HCT116 (cell line): ENCODE results near the gene KCNK2. TPM values are rescaled to one million over a fixed set of nuclear protein-coding genes. Genes with fewer than 3 reads are reported as not detected.

Experiments used
- ATAC-seq: fragments of 200-7000 bp; cut with Tn5 transposase; 2 replicates; pipeline ENCODE4 v1.9.1; 2020; ENCODE audit warnings: mild to moderate bottlenecking, moderate library complexity
- BruUV-seq: library from RNA; stranded (reverse); fragments of 400-500 nt; replicated peaks from 2 replicates; lab custom pipeline; 2021; lab: Mats Ljungman, UMichigan
- CTCF ChIA-PET: fragments of 300-600 bp; sonication (Branson Sonifier 250); formaldehyde crosslinking; loops from one replicate; lab custom pipeline; 2021; ENCODE audit warnings: antibody characterized with exemption; lab: Charles Lee
- POLR2A ChIA-PET: fragments of 300-600, 350-600 bp; sonication (Branson Sonifier 250); formaldehyde crosslinking; loops from one replicate; lab custom pipeline; 2021; ENCODE audit warnings: antibody characterized with exemption; lab: Charles Lee
- RAD21 ChIA-PET, 2 experiments: fragments of 300-600 bp; sonication (Branson Sonifier 250); formaldehyde crosslinking; loops; one replicate each; lab custom pipeline; 2023; ENCODE audit warnings: low total read pairs in 2 of 2; ENCODE audit not compliant: uncharacterized antibody in 2 of 2, unreplicated experiment in 2 of 2, low non-redundant PET in 1 of 2; lab: Charles Lee
- DNase-seq: peaks from one replicate; pipeline ENCODE4 v3.0.0-alpha.2; 2010; ENCODE audit warnings: low read depth, low spot score
- H2AFZ ChIP-seq: fragments of 200-600 bp; shearing (Covaris generic), sonication (generic); 2 replicates; pipeline ENCODE4 v1.6.1; 2017; ENCODE audit warnings: low read depth, mixed run types, mixed read lengths, antibody characterized with exemption, low read length; ENCODE audit not compliant: poor library complexity, severe bottlenecking
- H3K27ac ChIP-seq: 2 replicates; pipeline ENCODE4 v1.5.1; 2012; ENCODE audit warnings: low read depth, low read length
- H3K27me3 ChIP-seq: fragments of 200-600 bp; sonication (generic); 2 replicates; pipeline ENCODE4 v1.6.1; 2016; ENCODE audit warnings: mixed run types, low read length, mixed read lengths; ENCODE audit not compliant: insufficient read depth
- H3K36me3 ChIP-seq, 2 experiments: fragments of 200-500 bp in 1 of 2; fragments of 200-600 bp in 1 of 2; sonication (Bioruptor generic) in 1 of 2; sonication (generic) in 1 of 2; 2 replicates each; pipeline versions ENCODE4 v1.5.1 to v1.6.1; 2014 to 2016; ENCODE audit warnings: low read length in 2 of 2, inconsistent platforms in 1 of 2, mixed read lengths in 1 of 2, mixed run types in 1 of 2; ENCODE audit not compliant: insufficient read depth in 2 of 2, control insufficient read depth in 1 of 2
- H3K4me1 ChIP-seq, 2 experiments: fragments of 200-600 bp in 1 of 2; sonication (generic) in 1 of 2; 2 replicates each; pipeline versions ENCODE4 v1.5.1 to v1.6.1; 2012 to 2017; ENCODE audit warnings: low read length in 2 of 2, inconsistent platforms in 1 of 2, mild to moderate bottlenecking in 1 of 2, mixed read lengths in 1 of 2, mixed run types in 1 of 2, moderate library complexity in 1 of 2; ENCODE audit not compliant: insufficient read depth in 2 of 2, control insufficient read depth in 1 of 2
- H3K4me2 ChIP-seq: fragments of 200-600 bp; sonication (generic); 2 replicates; pipeline ENCODE4 v1.6.1; 2017; ENCODE audit warnings: mixed run types, low read length, mixed read lengths
- H3K4me3 ChIP-seq, 2 experiments: fragments of 200-600 bp in 1 of 2; sonication (generic) in 1 of 2; replicated peaks in 1 of 2; 2 replicates each; pipeline ENCODE4 v1.5.1; 2011 to 2016; ENCODE audit warnings: low read length in 2 of 2, control low read depth in 1 of 2, low read depth in 1 of 2, mild to moderate bottlenecking in 1 of 2, mixed read lengths in 1 of 2, mixed run types in 1 of 2
- H3K79me2 ChIP-seq: fragments of 200-600 bp; sonication (generic); 2 replicates; pipeline ENCODE4 v1.6.1; 2017; ENCODE audit warnings: mild to moderate bottlenecking, mixed run types, low read length, moderate library complexity, mixed read lengths; ENCODE audit not compliant: insufficient read depth
- H3K9ac ChIP-seq: fragments of 200-600 bp; sonication (generic); 2 replicates; pipeline ENCODE4 v1.6.1; 2016; ENCODE audit warnings: low read length, mixed read lengths
- H3K9me2 ChIP-seq: fragments of 200-600 bp; sonication (generic), shearing (Covaris generic); 2 replicates; pipeline ENCODE4 v1.6.1; 2017; ENCODE audit warnings: mixed run types, mild to moderate bottlenecking, moderate library complexity; ENCODE audit not compliant: insufficient read depth
- H3K9me3 ChIP-seq, 2 experiments: fragments of 200-500 bp in 1 of 2; fragments of 200-600 bp in 1 of 2; sonication (Bioruptor generic) in 1 of 2; sonication (generic) in 1 of 2; 2 replicates each; pipeline ENCODE4 v1.6.1; 2014 to 2017; ENCODE audit warnings: low read length in 2 of 2, mixed read lengths in 2 of 2, inconsistent platforms in 1 of 2, low read depth in 1 of 2, mild to moderate bottlenecking in 1 of 2, mixed run types in 1 of 2, moderate library complexity in 1 of 2; ENCODE audit not compliant: control insufficient read depth in 1 of 2, insufficient read depth in 1 of 2
- H4K20me1 ChIP-seq: fragments of 200-600 bp; sonication (generic), shearing (Covaris generic); 2 replicates; pipeline ENCODE4 v1.6.1; 2017; ENCODE audit warnings: mixed run types, mild to moderate bottlenecking, moderate library complexity; ENCODE audit not compliant: insufficient read depth
- ATF3 ChIP-seq: IDR thresholded peaks from 2 replicates; pipeline ENCODE4 v1.6.1; 2012
- CBX3 ChIP-seq: IDR thresholded peaks from 2 replicates; pipeline ENCODE4 v1.6.1; 2012; ENCODE audit warnings: low read depth
- CEBPB ChIP-seq: IDR thresholded peaks from 2 replicates; pipeline ENCODE4 v1.6.1; 2012; ENCODE audit warnings: low read depth
- CTCF ChIP-seq, 3 experiments: fragments of 200-600 bp in 1 of 3; sonication (generic) in 1 of 3; IDR thresholded peaks in 2 of 3; conservative IDR thresholded peaks in 1 of 3; 2 replicates each; pipeline ENCODE4 v1.5.1; 2012 to 2017; ENCODE audit warnings: low read depth in 2 of 3, low read length in 2 of 3, antibody characterized with exemption in 1 of 3, borderline replicate concordance in 1 of 3, control low read depth in 1 of 3, mild to moderate bottlenecking in 1 of 3, mixed read lengths in 1 of 3, mixed run types in 1 of 3, moderate library complexity in 1 of 3; ENCODE audit not compliant: insufficient read depth in 1 of 3
- EGR1 ChIP-seq: IDR thresholded peaks from 2 replicates; pipeline ENCODE4 v1.6.1; 2012; ENCODE audit warnings: low read depth
- ELF1 ChIP-seq: IDR thresholded peaks from 2 replicates; pipeline ENCODE4 v1.6.1; 2012; ENCODE audit warnings: low read depth, borderline replicate concordance
- EZH2 ChIP-seq: fragments of 200-600 bp; sonication (generic); IDR thresholded peaks from 2 replicates; pipeline ENCODE4 v1.6.1; 2017; ENCODE audit warnings: antibody characterized with exemption, mixed run types
- EZH2phosphoT487 ChIP-seq: fragments of 200-600 bp; IDR thresholded peaks from 2 replicates; pipeline ENCODE4 v1.6.1; 2018; ENCODE audit warnings: antibody characterized with exemption, borderline replicate concordance
- JUND ChIP-seq: IDR thresholded peaks from 2 replicates; pipeline ENCODE4 v1.6.1; 2012
- MAX ChIP-seq: IDR thresholded peaks from 2 replicates; pipeline ENCODE4 v1.6.1; 2012
- POLR2A ChIP-seq: IDR thresholded peaks from 2 replicates; pipeline ENCODE4 v1.7.0; 2011; ENCODE audit warnings: borderline replicate concordance; ENCODE audit not compliant: insufficient read depth, insufficient read length; ENCODE audit errors: extremely low read depth
- RAD21 ChIP-seq: IDR thresholded peaks from 2 replicates; pipeline ENCODE4 v1.6.1; 2012; ENCODE audit warnings: low read depth, mild to moderate bottlenecking
- SRF ChIP-seq: IDR thresholded peaks from 2 replicates; pipeline ENCODE4 v1.6.1; 2012; ENCODE audit warnings: low read depth
- ZBTB33 ChIP-seq: IDR thresholded peaks from 2 replicates; pipeline ENCODE4 v1.6.1; 2011; ENCODE audit warnings: mild to moderate bottlenecking, low read length, moderate library complexity; ENCODE audit not compliant: insufficient replicate concordance; ENCODE audit errors: extremely low read depth
- intact Hi-C: fragments of 100-400 bp; cut with micrococcal nuclease; formaldehyde crosslinking; loops from 2 replicates; pipeline ENCODE4 v1.10.0; 2022
- total RNA-seq: library from RNA; stranded (reverse); gene quantifications from one replicate; pipeline ENCODE4 v1.2.1, GENCODE V29; 2021; ENCODE audit not compliant: unreplicated experiment

The KCNK2 gene
- total RNA-seq, 1 experiment from 2014 or later, result 0.27 TPM

- H3K4me3 ChIP-seq, result no peak overlapping the region
- no peaks in the 10 kb centered on the region for H3K36me3 ChIP-seq
- H3K9me2 ChIP-seq, result no peaks in the 10 kb centered on the region
- TF ChIP-seq SRF (no peak), EZH2 (no peak), RAD21 (no peak), ATF3 (no peak), CTCF (IDR thresholded peaks at IDR 0.05 in 2 of 3, conservative IDR thresholded peaks at IDR 0.05 in 1 of 3; ENCODE audit: borderline replicate concordance in 1 of 3, insufficient read depth in 1 of 3, low read depth in 2 of 3, low read length in 2 of 3) (no peak), EGR1 (no peak), CEBPB (no peak), CBX3 (no peak), POLR2A (no peak), ELF1 (no peak), JUND (no peak), ZBTB33 (no peak), EZH2phosphoT487 (no peak), MAX (no peak)
- no peak overlapping the region for H3K4me2 ChIP-seq
- H4K20me1 ChIP-seq, result no peaks in the 10 kb centered on the region
- POLR2A ChIA-PET, result no interaction called here
- DNase-seq (no peak), ATAC-seq (no peak)
- H3K27me3 ChIP-seq, result 0 out of 2 replicates have a peak, but pooled peaks cover 3% of the 10 kb centered on the region
- H3K4me1 ChIP-seq, result no peaks in the 10 kb centered on the region
- intact Hi-C loops, result no loop called here
- RAD21 ChIA-PET, result no interaction called here
- no peak overlapping the region for H3K27ac ChIP-seq
- no peaks in the 10 kb centered on the region for H3K79me2 ChIP-seq
- no peak overlapping the region for H2AFZ ChIP-seq
- no TSS peak for BruUV-seq
- CTCF ChIA-PET, result no interaction called here
- no peak overlapping the region for H3K9ac ChIP-seq
- no peaks in the 10 kb centered on the region for H3K9me3 ChIP-seq
These were observed 178.2 kb downstream of the KCNK2 start for GRCh38 chr1:215260711-215261110.
